OCI-LY7 (cell line): Measurements from ENCODE around the gene SLC35F1.

Source experiments
- CTCF ChIP-seq: fragments of 200-600 bp; sonication (generic); conservative IDR thresholded peaks from 2 replicates; pipeline ENCODE4 v1.5.1; 2014; ENCODE audit warnings: mild to moderate bottlenecking, antibody characterized with exemption, low read length, moderate library complexity, mixed read lengths
- EZH2phosphoT487 ChIP-seq: fragments of 200-600 bp; sonication (generic); IDR thresholded peaks from 2 replicates; pipeline ENCODE4 v1.6.1; 2018; ENCODE audit warnings: low read depth, borderline replicate concordance, mild to moderate bottlenecking, mixed run types, antibody characterized with exemption, low read length, moderate library complexity, mixed read lengths

DNA sequence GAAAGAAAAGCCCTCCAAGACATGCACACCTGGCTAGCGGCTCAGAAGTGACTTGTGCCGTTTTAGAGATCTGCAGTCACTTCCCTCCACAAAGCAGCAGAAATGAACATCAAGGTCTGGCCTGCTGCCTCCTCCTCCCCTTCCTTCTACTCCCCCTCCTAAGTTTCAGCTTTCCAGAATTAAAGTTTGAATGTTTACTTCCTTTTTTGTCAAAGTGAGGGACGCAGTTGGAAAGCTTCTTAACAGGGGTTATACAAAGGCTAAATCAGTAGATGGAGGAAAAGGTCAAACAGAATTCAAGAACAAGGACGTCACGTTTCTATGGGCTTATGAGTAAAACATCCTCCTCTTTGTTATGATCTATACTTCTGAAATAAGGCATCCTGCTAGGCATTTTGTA is 227.7 kb downstream of the SLC35F1 start:
- no peak for TF ChIP-seq CTCF
- no peak for TF ChIP-seq EZH2phosphoT487
